T-cell (primary cell): Measurements from ENCODE around the gene PELI2. TPM values are rescaled to one million over a fixed set of nuclear protein-coding genes. Genes with fewer than 3 reads are reported as not detected.

Source experiments
- ATAC-seq, 4 experiments: fragments of 200-7000 bp in 3 of 4; fragments of 150-1000 bp in 1 of 4; cut with Tn5 transposase; replicated peaks in 1 of 4; 1 replicate in 3 of 4; 2 replicates in 1 of 4; pipeline ENCODE4 v1.10.0; 2021; ENCODE audit warnings: moderate library complexity in 3 of 4, mild to moderate bottlenecking in 2 of 4, moderate number of reproducible peaks in 1 of 4
- CTCF ChIA-PET, 2 donors: fragments of 300-600 bp; sonication (Branson Sonifier 250); formaldehyde crosslinking; loops; one replicate each; lab custom pipeline; 2022; ENCODE audit warnings: antibody characterized with exemption in 2 of 2; lab: Charles Lee
- POLR2A ChIA-PET, 2 donors: fragments of 300-600 bp; sonication (Branson Sonifier 250); formaldehyde crosslinking; loops; one replicate each; lab custom pipeline; 2022; ENCODE audit warnings: antibody characterized with exemption in 2 of 2; lab: Charles Lee
- DNase-seq, 35 experiments: peaks; one replicate each; pipeline versions ENCODE4 v3.0.0 to v3.0.0-alpha.2; 2013 to 2023
- H3K27ac ChIP-seq: one replicate; pipeline ENCODE4 v1.5.1; 2013; ENCODE audit warnings: low read length
- H3K27me3 ChIP-seq, 2 experiments: replicated peaks in 1 of 2; 1 replicate in 1 of 2; 2 replicates in 1 of 2; pipeline versions ENCODE4 v1.6.1 to v1.7.0; 2013; ENCODE audit warnings: low read length in 1 of 2, mixed read lengths in 1 of 2; ENCODE audit not compliant: control insufficient read depth in 2 of 2, insufficient read depth in 2 of 2; ENCODE audit errors: extremely low read depth in 1 of 2
- H3K36me3 ChIP-seq, 2 donors: 1 replicate in 1 of 2; 2 replicates in 1 of 2; pipeline versions ENCODE4 v1.6.1 to v1.7.0; 2013; ENCODE audit warnings: low read length in 1 of 2; ENCODE audit not compliant: control insufficient read depth in 2 of 2, insufficient read depth in 1 of 2; ENCODE audit errors: extremely low read depth in 1 of 2
- H3K4me1 ChIP-seq, 2 experiments: 1 replicate in 1 of 2; 2 replicates in 1 of 2; pipeline versions ENCODE4 v1.6.1 to v1.7.0; 2013; ENCODE audit warnings: low read length in 2 of 2, mixed read lengths in 1 of 2; ENCODE audit not compliant: insufficient read depth in 2 of 2, control insufficient read depth in 1 of 2; ENCODE audit errors: extremely low read depth in 1 of 2
- H3K4me3 ChIP-seq, 2 donors: 1 replicate in 1 of 2; 2 replicates in 1 of 2; pipeline versions ENCODE4 v1.5.1 to v1.7.0; 2013; ENCODE audit warnings: mild to moderate bottlenecking in 2 of 2, low read length in 1 of 2, moderate library complexity in 1 of 2; ENCODE audit not compliant: control insufficient read depth in 1 of 2; ENCODE audit errors: extremely low read depth in 1 of 2
- H3K9me3 ChIP-seq: 2 replicates; pipeline ENCODE4 v1.7.0; 2013
- H3K27ac Mint-ChIP-seq, 2 donors: one replicate each; pipeline ENCODE4 v1.8.0; 2020 to 2021; ENCODE audit warnings: mild to moderate bottlenecking in 2 of 2, mixed read lengths in 2 of 2
- H3K27me3 Mint-ChIP-seq, 2 donors: one replicate each; pipeline ENCODE4 v1.8.0; 2021 to 2022; ENCODE audit warnings: mixed read lengths in 2 of 2
- H3K36me3 Mint-ChIP-seq: one replicate; pipeline ENCODE4 v1.8.0; 2021; ENCODE audit warnings: mixed read lengths
- H3K4me1 Mint-ChIP-seq, 3 donors: one replicate each; pipeline ENCODE4 v1.8.0; 2020 to 2022; ENCODE audit warnings: mixed read lengths in 3 of 3, mild to moderate bottlenecking in 1 of 3
- H3K4me3 Mint-ChIP-seq, 3 donors: one replicate each; pipeline ENCODE4 v1.8.0; 2020 to 2022; ENCODE audit warnings: mild to moderate bottlenecking in 3 of 3, mixed read lengths in 3 of 3, moderate library complexity in 3 of 3
- H3K9me3 Mint-ChIP-seq, 3 donors: one replicate each; pipeline ENCODE4 v1.8.0; 2020 to 2022; ENCODE audit warnings: mixed read lengths in 3 of 3
- WGBS: methylation state at CpG from one replicate; pipeline ENCODE4 v1.1.5; 2013; ENCODE audit warnings: missing lambda C conversion rate; ENCODE audit not compliant: insufficient coverage; 5-methylcytosine and 5-hydroxymethylcytosine counted together
- total RNA-seq, 35 experiments: library from RNA in 6 of 35; stranded (reverse) in 6 of 35; fragments of 120-200 nt in 1 of 35; gene quantifications; one replicate each; pipeline versions ENCODE4 v1.2.1 to v1.2.4 and lab custom pipeline; 2013 to 2026

PELI2 gene
- 10 to 100 TPM in 3 of 5 donors, 1 to 10 TPM in 2; 9.0 to 12.7 (median 10.5) TPM for total RNA-seq
- total RNA-seq (2013): 6.6 TPM
- total RNA-seq (lab: John Stamatoyannopoulos, UW): 3.4 to 33.9 (median 20.3) reads per million in 29 experiments

GRCh38 chr14:56117765-56118610 is at the start of gene PELI2:
Gene PELI2 (plus strand): TSS chr14:56118411. CDS start chr14:56118661, 250 bp downstream.
- H3K9me3 Mint-ChIP-seq: no peaks in the 10 kb centered on the region
- CTCF ChIA-PET: interaction anchor here in 1 of 2 donors (0.6 to 1.0 kb wide), 6 partner anchors 11 to 801 kb away, joined by 3 to 7 read pairs (median 4); no protein-coding TSS in a partner anchor
- H3K4me3 Mint-ChIP-seq: peak within 1 kb of the TSS; percentile 87 to 92 (median 89)
- Histone ChIP-seq H3K4me3 (peak within 1 kb of the TSS; percentile 80 to 82), H3K36me3 (no peaks in the 10 kb centered on the region), H3K27me3 (peaks cover 0 to 8% of the 10 kb centered on the region in 2 experiments), H3K4me1 (peaks cover 30 to 36% of the 10 kb centered on the region in 2 experiments), H3K9me3 (no peaks in the 10 kb centered on the region), H3K27ac (peak within 1 kb of the TSS; percentile 85)
- ATAC-seq: peak; percentile 79 to 88 (median 82)
- POLR2A ChIA-PET: interaction anchor here (0.6 to 0.9 kb wide), 5 partner anchors 9 to 1609 kb away, joined by 5 to 6 read pairs (median 5); no protein-coding TSS in a partner anchor
- H3K36me3 Mint-ChIP-seq: no peaks in the 10 kb centered on the region
- H3K4me1 Mint-ChIP-seq: peaks cover 54 to 62% (median 58%) of the 10 kb centered on the region in 3 donors
- peak within 1 kb of the TSS; percentile 99 for H3K27ac Mint-ChIP-seq
- peaks cover 0 to 12% of the 10 kb centered on the region in 2 donors for H3K27me3 Mint-ChIP-seq
- WGBS: under 1% methylated on average over 66 of the region's 96 CpGs
- peak; percentile 59 to 91 (median 84) for DNase-seq

DNA sequence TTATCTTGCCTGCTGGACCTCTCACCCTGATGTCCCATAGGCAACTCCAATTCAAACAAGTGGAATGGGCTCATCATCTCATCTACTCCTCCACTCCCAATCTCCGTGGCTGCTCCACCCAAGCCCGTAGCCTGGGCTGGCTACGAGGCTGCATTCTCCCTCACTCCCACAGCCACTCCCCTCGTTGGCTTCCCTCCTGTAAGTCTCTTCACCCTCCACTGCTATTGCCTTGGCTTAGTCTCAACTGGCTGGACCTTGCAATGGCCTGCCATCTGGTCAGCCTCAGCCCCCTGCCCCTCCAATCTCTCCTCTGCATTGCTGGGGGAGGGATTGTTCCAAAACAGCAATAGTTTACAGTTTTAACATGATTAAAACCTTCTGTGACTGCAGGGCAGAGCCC is 44.4 kb upstream of the PELI2 start:
- H3K27ac Mint-ChIP-seq: no peak overlapping the region
- H3K4me1 ChIP-seq: no peaks in the 10 kb centered on the region
- H3K4me3 ChIP-seq: no peak overlapping the region
- H3K9me3 Mint-ChIP-seq: no peaks in the 10 kb centered on the region
- no peaks in the 10 kb centered on the region for H3K4me1 Mint-ChIP-seq
- ATAC-seq (no peak), DNase-seq (no peak)
- H3K36me3 Mint-ChIP-seq: no peaks in the 10 kb centered on the region
- WGBS: 78% methylated on average over 4 of the region's 4 CpGs
- H3K36me3 ChIP-seq: no peaks in the 10 kb centered on the region
- no peak overlapping the region for H3K4me3 Mint-ChIP-seq
- ChIA-PET POLR2A (no interaction called here), CTCF (no interaction called here)
- no peaks in the 10 kb centered on the region for H3K9me3 ChIP-seq
- H3K27ac ChIP-seq: no peak overlapping the region
- H3K27me3 ChIP-seq: peaks cover 0 to 14% of the 10 kb centered on the region in 2 experiments
- H3K27me3 Mint-ChIP-seq: peaks cover 20 to 23% of the 10 kb centered on the region in 2 donors

DNA sequence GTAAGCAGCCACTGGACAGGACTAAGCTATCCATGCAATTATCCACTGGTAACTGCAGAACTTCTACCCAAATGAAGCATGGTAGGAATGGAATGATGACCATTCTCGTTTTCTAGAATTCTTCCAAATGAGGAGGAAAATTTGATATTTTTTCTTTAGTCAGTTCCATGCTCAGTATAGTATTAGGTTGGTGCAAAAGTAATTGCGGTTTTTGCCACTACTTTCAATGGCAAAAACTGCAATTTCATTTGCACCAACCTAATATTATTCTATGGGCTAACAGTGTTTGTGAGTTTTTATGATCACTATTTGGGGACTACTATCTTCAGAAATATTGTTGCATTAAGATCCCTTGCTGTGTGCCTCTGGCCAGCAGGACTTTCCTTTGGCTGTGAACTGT is 42.9 kb upstream of the PELI2 start:
- Mint-ChIP-seq H3K9me3 (no peaks in the 10 kb centered on the region), H3K4me3 (no peak overlapping the region), H3K27me3 (peaks cover 20 to 23% of the 10 kb centered on the region in 2 donors), H3K27ac (no peak overlapping the region), H3K36me3 (no peaks in the 10 kb centered on the region), H3K4me1 (no peaks in the 10 kb centered on the region)
- DNase-seq (no peak), ATAC-seq (no peak)
- H3K27ac ChIP-seq: no peak overlapping the region
- H3K4me1 ChIP-seq: no peaks in the 10 kb centered on the region
- H3K9me3 ChIP-seq: no peaks in the 10 kb centered on the region
- no peak overlapping the region for H3K4me3 ChIP-seq
- ChIA-PET CTCF (no interaction called here), POLR2A (no interaction called here)
- no CpG with 5 or more reads among the region's 2 CpGs for WGBS
- no peaks in the 10 kb centered on the region for H3K36me3 ChIP-seq
- peaks cover 0 to 14% of the 10 kb centered on the region in 2 experiments for H3K27me3 ChIP-seq

DNA sequence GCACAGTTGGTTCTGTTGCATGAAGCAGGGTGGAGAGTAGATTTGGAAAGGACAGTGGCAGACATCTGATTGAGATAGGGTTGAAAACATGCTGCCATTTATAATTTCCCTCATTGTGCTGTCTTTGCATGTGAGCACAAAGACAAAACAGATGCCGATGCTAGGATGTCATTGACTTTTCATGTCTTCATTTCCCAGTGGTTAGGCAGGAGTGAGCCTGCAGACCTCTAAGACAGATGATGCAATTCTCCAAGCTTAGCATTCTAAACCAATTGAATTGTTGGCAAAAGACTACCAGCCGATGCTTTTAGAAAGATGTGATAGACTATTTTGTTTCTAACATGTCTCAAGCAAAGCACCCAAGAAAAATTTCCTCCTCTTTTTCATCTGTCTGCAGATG is 37.1 kb upstream of the PELI2 start:
- CTCF ChIA-PET: no interaction called here
- no peak overlapping the region for H3K27ac ChIP-seq
- peaks cover 0 to 6% (median 0%) of the 10 kb centered on the region in 3 donors for H3K9me3 Mint-ChIP-seq
- 100% methylated on average over 1 of the region's 2 CpGs for WGBS
- ATAC-seq: no peak
- no peaks in the 10 kb centered on the region for H3K36me3 ChIP-seq
- no peak overlapping the region for H3K4me3 ChIP-seq
- H3K4me1 Mint-ChIP-seq: no peaks in the 10 kb centered on the region
- peaks cover 0 to 11% of the 10 kb centered on the region in 2 experiments for H3K27me3 ChIP-seq
- no peaks in the 10 kb centered on the region for H3K36me3 Mint-ChIP-seq
- no peaks in the 10 kb centered on the region for H3K4me1 ChIP-seq
- H3K27me3 Mint-ChIP-seq: peaks cover 32 to 45% of the 10 kb centered on the region in 2 donors
- POLR2A ChIA-PET: no interaction called here
- no peaks in the 10 kb centered on the region for H3K9me3 ChIP-seq
- H3K27ac Mint-ChIP-seq: no peak overlapping the region
- no peak for DNase-seq
- H3K4me3 Mint-ChIP-seq: no peak overlapping the region

DNA sequence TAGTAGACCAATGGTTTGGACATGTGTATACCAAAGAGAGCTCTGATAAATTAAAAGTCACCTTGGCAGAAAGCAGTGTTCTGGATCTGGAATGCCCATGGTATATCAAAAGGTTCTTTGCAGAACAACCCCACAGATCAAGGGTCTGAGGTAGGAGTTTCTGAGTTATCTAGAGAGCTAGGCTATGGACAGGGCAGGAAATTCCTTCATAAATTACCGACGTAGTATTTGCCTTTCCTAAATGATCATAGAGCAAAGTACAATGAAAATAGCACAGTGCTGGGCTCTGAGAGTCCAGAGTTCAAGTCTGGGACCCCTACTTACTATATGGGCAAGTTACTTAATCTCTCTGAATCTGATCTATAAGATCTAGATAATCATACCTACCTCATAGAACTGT is 35.3 kb upstream of the PELI2 start:
- ChIA-PET CTCF (interaction anchor here (0.5 to 0.6 kb wide), 2 partner anchors 84 to 1490 kb away, joined by 3 to 5 read pairs; no protein-coding TSS in a partner anchor), POLR2A (no interaction called here)
- Mint-ChIP-seq H3K9me3 (peaks cover 0 to 6% (median 0%) of the 10 kb centered on the region in 3 donors), H3K36me3 (no peaks in the 10 kb centered on the region), H3K4me3 (no peak overlapping the region), H3K27ac (no peak overlapping the region), H3K4me1 (no peaks in the 10 kb centered on the region), H3K27me3 (peaks cover 25 to 40% of the 10 kb centered on the region in 2 donors)
- H3K9me3 ChIP-seq: no peaks in the 10 kb centered on the region
- no peaks in the 10 kb centered on the region for H3K4me1 ChIP-seq
- DNase-seq (no peak), ATAC-seq (no peak)
- no peaks in the 10 kb centered on the region for H3K36me3 ChIP-seq
- peaks cover 0 to 3% of the 10 kb centered on the region in 2 experiments for H3K27me3 ChIP-seq
- 80% methylated on average over 2 of the region's 2 CpGs for WGBS
- no peak overlapping the region for H3K4me3 ChIP-seq
- H3K27ac ChIP-seq: no peak overlapping the region

DNA sequence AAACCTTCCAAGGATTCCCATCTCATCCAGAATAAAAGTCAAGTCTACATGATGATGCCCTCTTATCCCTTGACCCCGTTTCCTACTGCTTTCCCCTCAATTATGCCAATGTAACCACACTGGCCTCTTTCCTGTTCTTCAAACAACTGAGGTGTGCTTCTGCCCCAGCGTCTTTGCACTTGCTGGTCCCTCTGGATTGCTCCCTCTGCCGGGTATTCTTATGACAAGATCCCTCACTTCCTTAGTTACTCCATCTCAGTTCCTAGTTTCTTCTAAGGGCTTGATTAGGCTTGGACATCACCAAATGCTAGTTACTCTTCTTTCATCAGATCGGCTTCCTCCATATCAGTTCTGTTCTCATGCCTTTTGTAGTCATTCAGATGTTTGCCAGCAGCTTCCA is 32.7 kb upstream of the PELI2 start:
- WGBS: 79% methylated on average over 4 of the region's 4 CpGs
- ChIA-PET POLR2A (no interaction called here), CTCF (no interaction called here)

More for the DNA sequence above, 32.7 kb upstream of the PELI2 start:
- H3K4me3 ChIP-seq: no peak overlapping the region
- ATAC-seq: no peak
- DNase-seq: no peak
- H3K4me1 ChIP-seq: no peaks in the 10 kb centered on the region
- no peak overlapping the region for H3K27ac Mint-ChIP-seq
- H3K9me3 Mint-ChIP-seq: peaks cover 0 to 6% (median 0%) of the 10 kb centered on the region in 3 donors
- H3K27me3 ChIP-seq: peaks cover 0 to 3% of the 10 kb centered on the region in 2 experiments
- H3K36me3 Mint-ChIP-seq: no peaks in the 10 kb centered on the region
- no peaks in the 10 kb centered on the region for H3K4me1 Mint-ChIP-seq
- H3K36me3 ChIP-seq: no peaks in the 10 kb centered on the region
- no peak overlapping the region for H3K27ac ChIP-seq
- H3K9me3 ChIP-seq: no peaks in the 10 kb centered on the region
- H3K4me3 Mint-ChIP-seq: no peak overlapping the region
- H3K27me3 Mint-ChIP-seq: peaks cover 20 to 32% of the 10 kb centered on the region in 2 donors
